GM19035 (cell line): Measurements from ENCODE around the gene PGAP6.
"Not testable (repeated sequence)": the region's sequence is repeated elsewhere in the genome, so short reads cannot be mapped to it uniquely, and the experiment has no call there.

ENCODE experiments used
- ATAC-seq: cut with Tn5 transposase; IDR thresholded peaks from one replicate; pipeline ENCODE4 v1.9.1; 2021; ENCODE audit not compliant: unreplicated experiment

PGAP6 gene

DNA sequence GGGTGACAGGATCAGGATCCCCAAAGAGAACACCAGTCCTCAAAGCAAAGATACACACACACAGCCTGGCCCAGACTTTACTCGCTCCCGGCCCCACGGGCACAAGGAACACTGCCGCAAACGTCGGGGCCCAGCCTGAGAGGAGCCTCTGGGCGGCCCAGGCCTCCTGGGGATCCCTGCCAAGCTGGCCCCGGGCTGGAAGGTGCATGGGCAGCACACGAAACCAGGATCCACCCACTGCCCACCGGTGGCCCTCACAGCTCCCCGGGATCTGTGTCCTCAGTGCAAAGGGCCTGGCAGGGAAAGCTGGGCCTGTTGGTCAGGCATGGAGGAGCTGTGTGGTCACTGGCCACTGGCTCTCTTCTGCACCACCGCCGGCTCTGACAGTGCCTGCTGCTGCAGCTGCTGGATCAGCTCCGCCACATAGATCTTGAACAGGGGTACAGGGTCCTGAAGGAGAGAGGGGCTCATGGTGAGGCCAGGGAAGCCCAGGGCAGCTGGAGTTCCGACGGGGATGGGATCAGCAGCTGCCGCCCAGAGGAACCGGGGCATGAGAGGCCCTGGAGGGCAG, 14.4 kb downstream of the PGAP6 start:
- ATAC-seq, result no peak

DNA sequence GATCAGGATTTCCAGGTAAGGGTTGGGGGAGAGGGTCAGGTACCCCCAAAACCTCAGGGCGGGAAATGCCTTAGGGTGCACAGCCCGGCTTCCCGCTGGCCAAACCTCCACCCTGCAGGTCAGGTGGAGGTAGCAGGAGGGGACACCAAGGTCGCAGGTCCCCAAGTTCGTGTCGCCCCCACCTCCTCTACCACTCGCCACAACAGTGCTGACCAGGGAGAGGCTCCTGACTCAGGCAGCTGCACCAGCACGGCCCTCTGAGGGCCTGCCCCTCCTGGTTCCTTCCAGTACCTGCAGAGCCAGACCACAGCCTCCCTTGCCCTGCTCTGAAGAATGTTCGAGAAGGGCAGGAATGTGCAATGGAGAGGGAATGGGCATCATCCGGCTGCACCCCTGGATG, 15.3 kb downstream of the PGAP6 start:
- ATAC-seq, result no peak

- no peak for ATAC-seq
Measured at GRCh38 chr16:364595-365491, 16.9 kb downstream of the PGAP6 start.

DNA sequence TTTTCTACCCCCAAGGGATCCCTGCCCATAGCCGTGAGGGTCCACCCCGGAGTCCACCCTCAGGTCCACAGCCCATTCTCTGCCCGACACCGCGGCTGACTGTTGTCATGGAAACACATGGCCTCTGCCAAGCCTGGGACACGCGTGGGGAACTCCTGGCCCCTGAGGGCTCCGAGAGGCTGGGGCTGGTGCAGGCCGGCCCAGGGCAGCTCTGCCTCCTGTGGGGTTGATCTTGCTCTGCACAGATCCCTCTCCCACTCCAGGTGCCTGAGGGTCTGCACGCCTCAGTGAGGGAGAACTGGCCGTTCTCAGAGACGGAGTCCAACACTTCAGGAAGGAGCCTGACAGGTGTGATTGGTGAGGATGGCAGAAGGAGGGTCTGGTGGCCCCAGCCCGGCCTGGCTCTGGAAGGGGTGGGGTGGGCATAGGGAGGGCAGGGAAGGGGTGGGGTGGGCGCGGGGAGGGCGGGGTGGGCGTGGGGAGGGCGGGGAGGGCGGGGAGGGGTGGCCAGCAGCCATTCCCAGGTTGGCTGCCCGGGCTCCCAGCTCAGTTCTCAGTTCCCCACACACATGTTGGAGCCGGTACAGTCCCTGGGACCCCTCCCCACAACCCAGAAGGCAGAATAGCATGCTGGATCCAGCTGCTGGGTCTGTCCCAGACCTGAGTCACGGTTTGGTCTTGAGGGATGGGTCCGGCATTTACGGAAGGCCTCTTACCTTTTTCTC, 17.9 kb downstream of the PGAP6 start:
- ATAC-seq, result no peak

DNA sequence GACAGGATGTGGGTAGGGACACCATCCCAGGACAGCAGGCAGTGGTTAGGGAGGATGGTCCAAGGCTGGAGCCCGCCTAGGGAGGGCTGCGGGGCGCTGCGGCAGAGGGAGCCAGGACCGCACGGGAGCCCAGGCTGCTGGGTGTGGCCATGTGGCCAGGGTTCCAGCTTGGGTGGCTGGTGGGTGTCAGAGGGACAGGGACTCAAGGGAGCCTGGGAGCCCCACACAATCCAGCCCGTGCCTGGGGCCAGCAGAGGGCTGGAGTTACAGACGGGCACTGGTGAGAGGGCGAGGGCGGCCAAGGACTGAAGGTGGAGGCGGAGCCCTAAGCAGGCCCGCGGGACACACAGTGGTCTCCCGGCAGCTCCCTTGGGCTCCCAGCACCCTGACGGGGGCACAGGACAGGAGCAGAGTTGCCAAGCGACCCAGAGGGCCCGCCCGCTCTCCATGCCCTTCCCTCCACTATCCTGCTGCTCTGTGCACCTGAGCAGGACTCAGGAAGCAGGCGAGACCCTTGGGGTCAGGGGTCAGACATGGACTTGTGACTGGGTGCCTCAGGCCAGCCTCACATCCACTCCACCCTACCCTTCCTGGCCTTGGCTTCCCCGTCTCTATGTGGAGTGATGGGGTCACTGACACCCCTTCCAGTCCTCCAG, 18.5 kb downstream of the PGAP6 start:
- no peak for ATAC-seq

GRCh38 chr16:362702-362999, 19.1 kb downstream of the PGAP6 start:
- ATAC-seq, result not testable (repeated sequence)

DNA sequence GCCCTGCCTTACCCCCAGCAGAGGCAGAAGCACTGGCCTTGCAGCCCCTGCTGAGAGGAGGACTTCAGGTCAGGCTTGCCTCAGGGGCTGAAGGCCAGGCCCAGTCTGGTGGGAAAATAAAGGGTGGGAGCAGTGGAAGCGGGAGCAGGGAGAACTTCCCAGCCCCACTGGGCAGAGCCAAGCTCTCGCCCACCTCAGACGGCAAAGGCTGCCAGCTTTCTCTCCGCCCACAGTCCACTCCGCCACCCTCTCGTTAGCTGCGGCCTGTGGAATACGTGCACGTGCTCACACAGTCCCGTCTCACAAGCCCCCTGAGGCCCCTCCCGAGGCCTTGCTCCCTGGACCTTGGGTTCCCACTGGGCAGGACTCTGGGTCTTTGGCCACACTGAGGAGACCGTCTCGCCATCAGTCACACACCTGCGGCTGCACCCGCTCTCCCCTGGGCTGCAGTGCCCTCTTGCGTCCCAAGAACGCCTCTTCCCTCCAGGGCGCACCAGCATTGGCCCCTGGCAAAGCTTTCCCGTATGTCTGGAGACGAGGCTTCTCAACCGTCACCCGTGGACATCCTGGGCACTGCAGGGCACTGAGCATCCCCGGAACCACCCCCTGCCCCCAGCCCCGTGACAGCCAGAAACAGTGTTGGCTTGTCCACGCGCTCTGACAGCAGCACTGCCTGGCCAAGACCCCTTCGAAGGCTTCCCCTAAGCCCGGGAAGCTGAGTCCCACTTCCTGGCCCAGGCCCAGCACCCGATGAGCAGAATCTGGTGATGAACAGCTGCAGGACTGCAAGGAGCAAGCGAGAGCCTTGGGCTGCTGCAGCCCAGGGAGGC, 19.7 kb downstream of the PGAP6 start:
- peak; percentile 55 for ATAC-seq

DNA sequence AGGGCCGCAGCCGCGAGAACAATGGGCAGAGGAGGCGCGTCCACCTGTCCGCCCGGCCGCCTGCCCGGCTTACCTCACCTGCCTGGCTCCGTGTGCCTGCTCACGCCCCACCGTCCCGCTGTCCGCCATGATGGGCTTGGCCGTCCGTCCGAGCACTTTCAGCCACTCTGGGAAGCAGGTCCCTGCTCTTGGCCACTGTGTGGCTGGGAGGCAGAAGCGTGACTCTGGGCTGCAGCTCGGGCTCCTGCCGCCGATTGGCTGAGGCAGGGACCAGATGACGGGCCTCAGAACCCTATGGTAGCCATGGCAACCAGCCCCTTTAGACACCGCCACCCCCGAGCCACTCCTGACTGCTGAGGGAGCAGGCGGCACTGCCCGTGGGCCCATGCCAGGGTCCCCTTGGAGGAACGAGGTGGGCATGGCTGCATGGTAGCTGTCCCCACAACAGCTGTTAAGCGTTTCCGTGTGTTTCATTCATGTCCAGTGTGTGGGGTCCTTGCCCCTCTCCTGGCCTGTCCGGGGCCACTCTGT, 20.4 kb downstream of the PGAP6 start:
- ATAC-seq, result no peak

GRCh38 chr16:360698-361336, 21.0 kb downstream of the PGAP6 start:
- no peak for ATAC-seq

DNA sequence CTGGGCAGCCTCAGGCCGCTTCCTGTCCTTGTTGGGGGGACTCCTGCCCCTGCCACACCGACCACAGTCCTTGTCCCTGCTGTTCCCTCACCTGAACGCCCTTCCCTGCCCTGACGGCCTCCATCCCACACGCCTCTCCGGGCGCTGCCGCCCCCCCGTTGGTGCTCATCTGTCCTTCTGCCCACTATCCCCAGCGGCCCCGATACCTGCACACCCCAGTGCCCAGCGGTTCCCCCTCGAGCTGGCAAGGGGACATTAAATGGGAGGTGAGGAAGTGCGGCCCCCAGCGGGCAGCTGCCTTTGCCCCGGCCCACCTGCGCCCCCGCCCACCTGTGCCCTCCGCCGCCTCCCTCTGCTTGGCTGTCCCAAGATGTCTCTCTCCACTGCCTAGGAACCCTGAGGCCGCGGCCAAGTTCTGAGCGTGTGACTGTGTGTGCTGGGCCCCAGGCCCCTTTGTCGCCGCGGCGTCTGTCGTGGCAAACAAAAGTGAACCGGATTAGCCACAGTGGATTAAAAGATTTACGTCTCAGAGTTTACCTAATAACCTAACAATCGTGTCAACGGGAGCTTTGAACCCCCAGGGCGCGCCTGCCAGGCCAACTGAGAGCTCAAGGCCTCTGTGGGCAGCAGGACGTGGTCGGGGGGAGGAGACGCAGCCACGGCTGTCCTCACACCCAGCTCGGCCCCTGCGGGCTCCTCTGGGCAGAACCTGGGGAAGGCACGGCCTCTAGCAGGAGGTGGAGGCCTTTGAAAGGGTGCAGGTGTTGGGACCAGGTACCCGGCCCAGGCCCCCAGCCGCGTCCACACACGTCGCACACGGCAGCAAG, 21.7 kb downstream of the PGAP6 start:
- ATAC-seq, result no peak

- ATAC-seq, result no peak
Measured at GRCh38 chr16:359067-359763, 22.6 kb downstream of the PGAP6 start.

- ATAC-seq, result no peak
Measured at GRCh38 chr16:356741-357140, 25.0 kb downstream of the PGAP6 start.

DNA sequence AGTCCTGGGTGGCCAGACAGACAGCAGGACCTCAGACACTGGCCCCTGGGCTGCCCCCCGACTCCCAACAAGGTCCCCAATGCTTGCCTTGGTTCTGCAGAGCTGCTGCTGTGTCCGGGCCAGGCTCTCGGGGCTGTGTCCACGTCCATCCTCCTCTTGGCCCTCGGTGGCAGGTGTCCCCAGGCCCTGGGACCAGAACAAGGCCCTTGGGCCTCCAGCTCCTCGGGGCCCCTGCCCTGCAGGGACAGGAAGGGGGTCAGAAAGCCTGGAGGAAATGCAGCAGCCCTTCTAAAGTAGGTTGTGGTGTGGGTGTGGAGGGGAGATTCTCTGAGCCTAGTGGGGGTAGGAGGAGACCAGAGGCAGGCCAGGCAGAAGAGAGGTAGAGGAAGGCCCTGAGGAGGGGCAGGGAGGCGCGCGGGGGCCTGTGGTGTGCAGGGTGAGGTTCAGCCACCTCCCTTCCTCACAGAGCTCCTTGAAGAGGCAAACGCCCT, 26.8 kb downstream of the PGAP6 start:
- ATAC-seq, result no peak

DNA sequence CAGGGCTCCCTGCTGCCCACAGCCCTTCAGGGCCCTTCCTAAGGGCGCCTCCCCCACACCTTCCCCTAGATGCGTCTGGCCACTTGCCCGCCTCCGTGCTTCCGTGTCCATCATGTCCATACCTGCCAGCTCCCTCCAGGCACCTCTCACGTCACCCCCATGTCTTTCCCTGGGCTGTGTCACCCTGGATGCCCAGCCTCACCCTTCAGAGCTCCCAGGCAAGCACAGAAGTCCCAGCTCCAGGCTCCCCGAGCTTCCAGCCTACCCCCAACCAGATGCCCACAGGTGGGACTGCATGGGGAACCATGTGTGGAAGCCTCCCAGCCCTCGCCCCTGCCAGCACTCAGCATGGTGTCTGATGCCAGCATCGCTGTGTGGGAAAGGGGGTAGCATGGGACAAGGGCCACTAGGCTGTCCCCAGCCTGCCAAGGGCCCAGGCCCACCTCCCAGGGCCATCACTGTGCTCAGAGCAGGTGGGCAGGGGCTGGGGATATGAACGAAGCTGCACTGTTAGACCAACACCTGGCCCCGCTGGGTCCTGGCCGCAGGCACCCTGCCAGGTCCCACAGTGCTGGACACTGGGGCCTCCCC, 27.4 kb downstream of the PGAP6 start:
- ATAC-seq, result no peak

DNA sequence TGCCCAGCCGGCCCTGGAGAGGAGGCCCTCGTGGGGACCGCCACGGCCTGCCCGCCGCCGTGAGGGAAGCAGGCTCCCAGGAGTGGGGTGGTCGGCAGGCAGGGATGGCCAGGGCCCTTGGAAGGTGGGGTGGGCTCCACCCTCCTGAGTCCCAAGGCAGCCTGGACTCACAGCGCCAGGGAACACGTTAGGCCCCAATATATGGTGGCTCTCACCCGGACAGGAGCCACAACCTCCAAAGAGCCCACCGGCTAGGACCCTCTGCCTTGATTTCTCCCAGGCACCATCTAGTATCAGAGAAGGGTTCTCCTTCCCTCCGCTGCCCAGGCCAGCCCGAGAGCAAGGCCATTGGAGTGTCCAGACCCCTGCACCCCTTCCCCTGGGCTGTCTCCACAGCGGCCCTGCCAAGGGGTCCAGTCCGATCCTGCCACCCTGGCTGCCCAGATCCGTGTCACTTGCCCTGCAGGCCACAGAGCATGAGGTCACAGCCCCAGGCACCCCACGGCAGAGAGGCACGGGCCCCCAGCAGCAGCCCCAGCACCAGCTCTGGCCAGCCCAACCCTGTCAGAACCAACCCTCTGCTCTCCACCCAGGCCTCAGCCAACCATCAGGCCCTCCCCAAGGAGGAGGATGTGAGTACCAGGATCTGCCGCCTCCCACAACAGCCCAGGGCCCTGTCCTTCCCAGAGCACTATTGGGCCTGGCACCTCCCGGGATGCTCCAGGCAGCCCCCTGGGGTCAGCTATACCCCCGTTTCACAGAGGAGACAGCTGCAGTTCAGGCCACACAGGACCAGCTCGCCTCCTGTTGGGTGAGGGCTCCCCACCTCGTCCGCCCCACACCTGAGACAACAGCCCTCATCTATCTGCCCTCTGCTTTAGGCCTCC, 28.1 kb downstream of the PGAP6 start:
- ATAC-seq, result peak; percentile 7

GRCh38 chr16:352547-353403, 29.0 kb downstream of the PGAP6 start, which contains the start of gene AXIN1:
Gene AXIN1, minus strand, starts transcription at chr16:352723. Its CDS starts 5,698 bp downstream, at chr16:347025.
- peak; percentile 54 for ATAC-seq
